HepG2 (cell line): ENCODE measurements around the gene AKAP8L. TPM values are rescaled to one million over a fixed set of nuclear protein-coding genes. Genes with fewer than 3 reads are reported as not detected.
A peak's percentile ranks its signal among the peaks of the same experiment; 100 is the strongest.

Experiments used
- ARID4A ChIP-seq: sonication (generic); formaldehyde crosslinking; IDR thresholded peaks from 2 replicates; pipeline ENCODE4 v1.5.0; 2020; ENCODE audit warnings: mild to moderate bottlenecking, missing genetic modification reagents, borderline replicate concordance
- ESRRA ChIP-seq: sonication (generic); formaldehyde crosslinking; IDR thresholded peaks from 2 replicates; pipeline ENCODE4 v1.5.1; 2020; ENCODE audit warnings: mild to moderate bottlenecking, low read depth, missing genetic modification reagents
- FOXP4 ChIP-seq: sonication (generic); formaldehyde crosslinking; IDR thresholded peaks from 2 replicates; pipeline ENCODE4 v1.4.0; 2020; ENCODE audit warnings: missing genetic modification reagents
- GABPB1 ChIP-seq: IDR thresholded peaks from 2 replicates; pipeline ENCODE4 v1.6.1; 2016; ENCODE audit warnings: mild to moderate bottlenecking, missing genetic modification reagents, moderate library complexity, missing compliant biosample characterization
- KDM6A ChIP-seq: IDR thresholded peaks from 2 replicates; pipeline ENCODE4 v1.6.1; 2016; ENCODE audit warnings: low read depth
- KLF12 ChIP-seq: sonication (generic); formaldehyde crosslinking; IDR thresholded peaks from 2 replicates; pipeline ENCODE4 v1.4.0; 2020; ENCODE audit warnings: missing genetic modification reagents, borderline replicate concordance
- MTF1 ChIP-seq: sonication (generic); formaldehyde crosslinking; IDR thresholded peaks from 2 replicates; pipeline ENCODE4 v1.5.0; 2020; ENCODE audit warnings: missing genetic modification reagents
- MXD1 ChIP-seq: sonication (generic); formaldehyde crosslinking; IDR thresholded peaks from 2 replicates; pipeline ENCODE4 v1.4.0; 2020; ENCODE audit warnings: mild to moderate bottlenecking, missing genetic modification reagents
- PAF1 ChIP-seq: IDR thresholded peaks from 2 replicates; pipeline ENCODE4 v1.6.1; 2016; ENCODE audit warnings: missing genetic modification reagents, missing compliant biosample characterization
- PHF21A ChIP-seq: sonication (generic); formaldehyde crosslinking; IDR thresholded peaks from 2 replicates; pipeline ENCODE4 v1.5.0; 2020; ENCODE audit warnings: mild to moderate bottlenecking, missing genetic modification reagents
- SATB2 ChIP-seq: sonication (generic); formaldehyde crosslinking; IDR thresholded peaks from 2 replicates; pipeline ENCODE4 v1.5.0; 2020; ENCODE audit warnings: missing genetic modification reagents
- SMARCC2 ChIP-seq: fragments of 450-650 bp; IDR thresholded peaks from 2 replicates; pipeline ENCODE4 v1.6.1; 2017; ENCODE audit warnings: antibody characterized with exemption, mild to moderate bottlenecking
- SOX13 ChIP-seq, 3 experiments: fragments of 450-650 bp in 1 of 3; sonication (generic) in 1 of 3; formaldehyde crosslinking in 1 of 3; IDR thresholded peaks in 2 of 3; conservative IDR thresholded peaks in 1 of 3; 2 replicates each; pipeline versions ENCODE4 v1.5.0 to v1.6.1; 2016 to 2020; ENCODE audit warnings: antibody characterized with exemption in 1 of 3, mild to moderate bottlenecking in 1 of 3, missing compliant biosample characterization in 1 of 3, missing genetic modification reagents in 1 of 3, moderate library complexity in 1 of 3
- TFDP2 ChIP-seq: sonication (generic); formaldehyde crosslinking; IDR thresholded peaks from 2 replicates; pipeline ENCODE4 v1.4.0; 2020; ENCODE audit warnings: missing genetic modification reagents
- ZBTB26 ChIP-seq: IDR thresholded peaks from 2 replicates; pipeline ENCODE4 v1.6.1; 2016; ENCODE audit warnings: missing compliant biosample characterization, missing genetic modification reagents, borderline replicate concordance
- ZBTB7A ChIP-seq: sonication (generic); formaldehyde crosslinking; IDR thresholded peaks from 2 replicates; pipeline ENCODE4 v1.8.0; 2022; ENCODE audit warnings: mild to moderate bottlenecking, missing genetic modification reagents
- ZNF101 ChIP-seq: sonication (generic); formaldehyde crosslinking; IDR thresholded peaks from 2 replicates; pipeline ENCODE4 v1.4.0; 2020; ENCODE audit warnings: mild to moderate bottlenecking, low read depth, missing genetic modification reagents, borderline replicate concordance
- ZNF143 ChIP-seq: sonication (generic); formaldehyde crosslinking; IDR thresholded peaks from 2 replicates; pipeline ENCODE4 v1.4.0; 2020; ENCODE audit warnings: missing genetic modification reagents
- ZNF674 ChIP-seq: sonication (generic); formaldehyde crosslinking; IDR thresholded peaks from 2 replicates; pipeline ENCODE4 v1.5.0; 2020; ENCODE audit warnings: low read depth, mild to moderate bottlenecking, missing genetic modification reagents
- ZNF709 ChIP-seq: sonication (generic); formaldehyde crosslinking; IDR thresholded peaks from 2 replicates; pipeline ENCODE4 v1.5.0; 2020; ENCODE audit warnings: mild to moderate bottlenecking, missing genetic modification reagents
- polyA plus RNA-seq, 8 experiments: library from polyadenylated mRNA; depleted of rRNA in 3 of 8; stranded (reverse) in 7 of 8; unstranded in 1 of 8; fragments of >200 nt; fragmentation: Illumina TruSeq in 4 of 8; extraction: Trizol in 4 of 8; gene quantifications; 2 replicates each; pipeline versions ENCODE4 v1.2.1 to v1.2.3, GENCODE V29; 2011 to 2016; ENCODE audit warnings: low read depth in 4 of 8, missing spikeins in 1 of 8, mixed read lengths in 1 of 8; ENCODE audit not compliant: insufficient read depth in 1 of 8
- total RNA-seq, 5 experiments: library from RNA; depleted of rRNA; stranded (reverse); fragments of >200 nt; fragmentation: Illumina TruSeq; extraction: Trizol; gene quantifications; 2 replicates each; pipeline ENCODE4 v1.2.3, GENCODE V29; 2016; ENCODE audit warnings: low read depth in 1 of 5

The AKAP8L gene
- total and polyA plus RNA-seq, 2 of the 13 experiments (the other 11 are each of a cell fraction or from before 2014, with no cell fraction given): 48.2 to 49.6 TPM

GRCh38 chr19:15379999-15380647 is 38.7 kb downstream of the AKAP8L start (continued):
- no peak for TF ChIP-seq ZNF101 (CRISPR knock-in tag)
- TF ChIP-seq SATB2 (CRISPR knock-in tag): no peak
- TF ChIP-seq ZNF709 (CRISPR knock-in tag): peak; percentile 61; the same call in 1 of the 2 replicates
- TF ChIP-seq SOX13 (IDR thresholded peaks at IDR 0.05): no peak
- no peak; a peak in 1 of 4 replicates for TF ChIP-seq SOX13 (CRISPR knock-in tag; conservative IDR thresholded peaks at IDR 0.05 in 1 of 2, IDR thresholded peaks at IDR 0.05 in 1 of 2)
- peak; percentile 7; the same call in 1 of the 2 replicates for TF ChIP-seq PHF21A (CRISPR knock-in tag)
- TF ChIP-seq ZNF143 (CRISPR knock-in tag): no peak; the same call in 1 of the 2 replicates
- TF ChIP-seq ZBTB7A: 0 out of 2 replicates have a peak, but pooled peaks have one; percentile 45
- TF ChIP-seq MTF1 (CRISPR knock-in tag): no peak
- 0 out of 2 replicates have a peak, but pooled peaks have one; percentile 9 for TF ChIP-seq TFDP2 (CRISPR knock-in tag)
- peak; percentile 63 for TF ChIP-seq KLF12 (CRISPR knock-in tag)
- no peak for TF ChIP-seq PAF1 (CRISPR knock-in tag)
- no peak for TF ChIP-seq ZNF674 (CRISPR knock-in tag)
- no peak for TF ChIP-seq FOXP4 (CRISPR knock-in tag)
- no peak for TF ChIP-seq ESRRA (CRISPR knock-in tag)
- TF ChIP-seq GABPB1 (CRISPR knock-in tag): peak; percentile 23; the same call in 1 of the 2 replicates
- TF ChIP-seq ARID4A: peak; percentile 69; the same call in 1 of the 2 replicates
- TF ChIP-seq MXD1 (CRISPR knock-in tag): no peak
- TF ChIP-seq KDM6A (CRISPR knock-in tag): no peak
- no peak for TF ChIP-seq SMARCC2
- TF ChIP-seq ZBTB26: no peak
